ENCODE results near the gene HIF3A. TPM values are rescaled to one million over a fixed set of nuclear protein-coding genes. Genes with fewer than 3 reads are reported as not detected.

Gene HIF3A
- total and polyA plus RNA-seq, 2 of the 8 experiments (the other 6 are each of a cell fraction or from before 2014, with no cell fraction given), result 38.6 to 38.8 TPM

GRCh38 chr19:46356149-46357055 lies 59.6 kb downstream of the HIF3A start:
- Histone ChIP-seq H3K79me1 (ENCODE audit: low read depth, low read length) (peaks cover 24% of the 10 kb centered on the region), H2BK15ac (ENCODE audit: low read length) (no peak overlapping the region), H3K9ac (replicated peaks in 1 of 4; ENCODE audit: extremely low read depth in 1 of 4, low read depth in 3 of 4, low read length in 3 of 4) (no peak overlapping the region), H4K20me1 (replicated peaks in 1 of 2; ENCODE audit: control insufficient read depth in 1 of 2, insufficient read depth in 2 of 2, low read length in 2 of 2) (peaks cover 12 to 18% of the 10 kb centered on the region in 2 experiments), H4K5ac (ENCODE audit: insufficient read length, low read depth, low read length) (no peak overlapping the region), H3K79me2 (ENCODE audit: control insufficient read depth in 1 of 2, insufficient read depth in 2 of 2, low read length in 2 of 2) (peaks cover 0 to 47% of the 10 kb centered on the region in 2 experiments; a peak in 3 of 4 replicates), H3K27me3 (replicated peaks in 1 of 4; ENCODE audit: control insufficient read depth in 3 of 4, extremely low read depth in 1 of 4, insufficient read depth in 3 of 4, low read length in 3 of 4) (no peaks in the 10 kb centered on the region), H3K56ac (replicated peaks; ENCODE audit: insufficient read length, low read depth, low read length) (no peak overlapping the region), H3K36me3 (ENCODE audit: control insufficient read depth in 2 of 4, insufficient read depth in 4 of 4, low read length in 3 of 4) (peaks cover 22 to 38% (median 29%) of the 10 kb centered on the region in 4 experiments; a peak in 7 of 8 replicates), H3K4me3 (ENCODE audit: extremely low read depth in 1 of 4, insufficient read depth in 2 of 4, low read depth in 3 of 4, low read length in 4 of 4) (no peak overlapping the region), H3K4me1 (replicated peaks in 1 of 4; ENCODE audit: control insufficient read depth in 3 of 4, insufficient read depth in 4 of 4, low read length in 3 of 4) (peaks cover 0 to 1% (median 0%) of the 10 kb centered on the region in 4 experiments; a peak in 2 of 7 replicates), H4K91ac (replicated peaks; ENCODE audit: insufficient read length, low read length) (no peak overlapping the region), H3K23me2 (ENCODE audit: low read depth, low read length) (no peaks in the 10 kb centered on the region), H4K8ac (ENCODE audit: extremely low read depth, insufficient read depth, low read length) (no peak overlapping the region; the same call in 1 of the 2 replicates), H3K27ac (ENCODE audit: low read depth, low read length) (no peak overlapping the region), H3K4ac (replicated peaks; ENCODE audit: insufficient read length, low read depth, low read length) (no peak overlapping the region), H3K18ac (ENCODE audit: extremely low read depth, low read length) (no peak overlapping the region), H3K9me3 (ENCODE audit: insufficient read depth in 2 of 2, low read depth in 1 of 2, low read length in 1 of 2) (no peaks in the 10 kb centered on the region), H3K4me2 (ENCODE audit: insufficient read depth in 1 of 2, low read depth in 2 of 2, low read length in 2 of 2) (no peak overlapping the region), H2BK120ac (replicated peaks; ENCODE audit: low read depth, low read length) (no peak overlapping the region), H2AFZ (ENCODE audit: low read length) (no peak overlapping the region), H2BK5ac (ENCODE audit: low read depth, low read length) (no peak overlapping the region), H2AK5ac (ENCODE audit: low read depth, low read length) (no peak overlapping the region), H2BK20ac (ENCODE audit: low read length) (no peak overlapping the region), H3K23ac (ENCODE audit: insufficient read length) (no peak overlapping the region), H3K14ac (ENCODE audit: insufficient read length) (no peak overlapping the region), H2BK12ac (ENCODE audit: low read depth, low read length) (no peak overlapping the region)
- WGBS, 2 experiments (ENCODE audit: extremely low coverage in 1 of 2, insufficient coverage in 1 of 2, insufficient read length in 1 of 2, insufficient replicate concordance in 2 of 2, low coverage in 1 of 2, low lambda C conversion rate in 2 of 2, missing lambda C conversion rate in 1 of 2), result 85% methylated on average over 9 of the region's 9 CpGs; no CpG with 5 or more reads in 1 of the 2 experiments
- FAIRE-seq, result no peak
- CTCF ChIA-PET (ENCODE audit: partially characterized antibody), result interaction anchor here (0.6 to 4.8 kb wide), 5 partner anchors 9 to 212 kb away, joined by 3 to 23 read pairs (median 11); partner anchors contain the start of gene PPP5C
- POLR2A ChIA-PET (ENCODE audit: partially characterized antibody), result interaction anchor here (0.6 to 1.1 kb wide), 4 partner anchors 13 to 36 kb away, joined by 3 to 5 read pairs (median 3); no protein-coding TSS in a partner anchor
- DNase-seq (ENCODE audit: low read depth in 1 of 2, low spot score in 2 of 2), result no peak
- TF ChIP-seq GABPA (IDR thresholded peaks at IDR 0.05; ENCODE audit: borderline replicate concordance, insufficient read depth, low read length) (no peak), BRCA1 (IDR thresholded peaks at IDR 0.05; ENCODE audit: low read depth, low read length) (no peak), EZH2 (IDR thresholded peaks at IDR 0.05; ENCODE audit: low read depth, low read length, severe bottlenecking) (no peak), MAFK (IDR thresholded peaks at IDR 0.05; ENCODE audit: low read depth, low read length) (no peak), SIX5 (IDR thresholded peaks at IDR 0.05; ENCODE audit: low read depth, low read length) (no peak), RFX5 (IDR thresholded peaks at IDR 0.05; ENCODE audit: borderline replicate concordance, low read depth, low read length) (no peak), ZNF274 (IDR thresholded peaks at IDR 0.05; ENCODE audit: borderline replicate concordance, extremely low read depth, low read length) (no peak), NRF1 (IDR thresholded peaks at IDR 0.05; ENCODE audit: low read depth, low read length) (no peak), HDAC6 (IDR thresholded peaks at IDR 0.05; ENCODE audit: low read depth, low read length) (no peak), TBP (IDR thresholded peaks at IDR 0.05; ENCODE audit: low read depth, low read length) (no peak)
- TF ChIP-seq, protein P1, sequence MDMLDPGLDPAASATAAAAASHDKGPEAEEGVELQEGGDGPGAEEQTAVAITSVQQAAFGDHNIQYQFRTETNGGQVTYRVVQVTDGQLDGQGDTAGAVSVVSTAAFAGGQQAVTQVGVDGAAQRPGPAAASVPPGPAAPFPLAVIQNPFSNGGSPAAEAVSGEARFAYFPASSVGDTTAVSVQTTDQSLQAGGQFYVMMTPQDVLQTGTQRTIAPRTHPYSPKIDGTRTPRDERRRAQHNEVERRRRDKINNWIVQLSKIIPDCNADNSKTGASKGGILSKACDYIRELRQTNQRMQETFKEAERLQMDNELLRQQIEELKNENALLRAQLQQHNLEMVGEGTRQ (IDR thresholded peaks at IDR 0.05; ENCODE audit: low read length), result no peak

All from H1 (cell line).